ENCODE measurements around the gene MDFI. TPM values are rescaled to one million over a fixed set of nuclear protein-coding genes. Genes with fewer than 3 reads are reported as not detected.

MDFI gene
- total RNA-seq, 2 donors from 2014 or later: 4.9 to 6.7 TPM

GRCh38 chr6:41626022-41626421, 12.2 kb upstream of the MDFI start:
- Histone ChIP-seq H3K4me1 (no peaks in the 10 kb centered on the region), H3K27me3 (no peaks in the 10 kb centered on the region), H3K9me3 (no peaks in the 10 kb centered on the region), H3K36me3 (replicated peaks in 1 of 2; ENCODE audit: insufficient read depth in 1 of 2, low read depth in 2 of 2) (no peaks in the 10 kb centered on the region), H3K4me3 (no peak overlapping the region), H3K27ac (no peak overlapping the region)
- intact Hi-C loops (cut with DNase I): no loop called here
- ATAC-seq (no peak), DNase-seq (no peak)
- no peak for TF ChIP-seq POLR2A (IDR thresholded peaks at IDR 0.05)
- TF ChIP-seq, protein P1, sequence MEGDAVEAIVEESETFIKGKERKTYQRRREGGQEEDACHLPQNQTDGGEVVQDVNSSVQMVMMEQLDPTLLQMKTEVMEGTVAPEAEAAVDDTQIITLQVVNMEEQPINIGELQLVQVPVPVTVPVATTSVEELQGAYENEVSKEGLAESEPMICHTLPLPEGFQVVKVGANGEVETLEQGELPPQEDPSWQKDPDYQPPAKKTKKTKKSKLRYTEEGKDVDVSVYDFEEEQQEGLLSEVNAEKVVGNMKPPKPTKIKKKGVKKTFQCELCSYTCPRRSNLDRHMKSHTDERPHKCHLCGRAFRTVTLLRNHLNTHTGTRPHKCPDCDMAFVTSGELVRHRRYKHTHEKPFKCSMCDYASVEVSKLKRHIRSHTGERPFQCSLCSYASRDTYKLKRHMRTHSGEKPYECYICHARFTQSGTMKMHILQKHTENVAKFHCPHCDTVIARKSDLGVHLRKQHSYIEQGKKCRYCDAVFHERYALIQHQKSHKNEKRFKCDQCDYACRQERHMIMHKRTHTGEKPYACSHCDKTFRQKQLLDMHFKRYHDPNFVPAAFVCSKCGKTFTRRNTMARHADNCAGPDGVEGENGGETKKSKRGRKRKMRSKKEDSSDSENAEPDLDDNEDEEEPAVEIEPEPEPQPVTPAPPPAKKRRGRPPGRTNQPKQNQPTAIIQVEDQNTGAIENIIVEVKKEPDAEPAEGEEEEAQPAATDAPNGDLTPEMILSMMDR (IDR thresholded peaks at IDR 0.05): no peak
- WGBS, 2 donors: 88 to 91% methylated on average over 4 of the region's 4 CpGs

DNA sequence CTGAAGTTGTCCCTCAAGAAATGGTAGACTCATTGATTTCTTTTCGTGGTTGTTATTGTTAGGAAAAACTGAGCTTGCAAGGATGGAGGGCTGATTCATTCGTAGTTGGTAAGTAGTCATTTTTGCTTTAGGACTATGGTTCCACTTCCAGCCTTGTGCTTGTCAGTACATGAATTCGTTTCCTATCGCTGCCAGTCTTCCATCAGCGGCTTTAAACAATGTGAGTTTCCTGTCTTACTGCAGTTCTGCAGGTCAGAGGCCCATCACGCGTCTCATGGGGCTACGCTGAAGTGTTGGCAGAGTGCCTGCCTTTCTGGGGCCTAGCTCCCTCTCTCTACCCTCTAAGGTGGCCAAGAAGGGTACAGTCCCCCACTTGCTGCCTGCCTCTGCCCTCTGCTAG, 11.4 kb upstream of the MDFI start:
- no peaks in the 10 kb centered on the region for H3K9me3 ChIP-seq
- ATAC-seq (no peak), DNase-seq (no peak)
- H3K27ac ChIP-seq: no peak overlapping the region
- TF ChIP-seq, protein P1 (IDR thresholded peaks at IDR 0.05): no peak
- no peak for TF ChIP-seq POLR2A (IDR thresholded peaks at IDR 0.05)
- no peak overlapping the region for H3K4me3 ChIP-seq
- 78 to 87% methylated on average over 8 of the region's 8 CpGs for WGBS, 2 donors
- no peaks in the 10 kb centered on the region for H3K4me1 ChIP-seq
- no peaks in the 10 kb centered on the region for H3K36me3 ChIP-seq (replicated peaks in 1 of 2; ENCODE audit: insufficient read depth in 1 of 2, low read depth in 2 of 2)
- intact Hi-C loops (cut with DNase I): no loop called here
- no peaks in the 10 kb centered on the region for H3K27me3 ChIP-seq

DNA sequence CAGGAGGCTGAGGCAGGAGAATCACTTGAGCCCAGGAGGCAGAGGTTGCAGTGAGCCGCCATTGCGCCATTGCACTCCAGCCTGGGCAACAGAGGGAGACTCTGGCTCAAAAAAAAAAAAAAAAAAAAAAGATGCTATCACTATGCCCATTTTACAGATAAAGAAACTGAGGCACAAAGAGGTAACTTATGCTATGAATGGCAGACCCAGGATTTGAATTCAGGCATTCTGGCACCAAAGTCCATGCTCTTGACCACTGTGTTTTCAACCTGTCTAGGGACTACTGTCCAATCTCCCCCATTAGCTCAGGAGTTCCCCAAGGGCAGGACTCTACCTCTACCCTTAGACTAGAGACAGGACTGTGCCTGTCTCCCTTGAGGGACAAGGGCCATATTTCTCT, 9.1 kb upstream of the MDFI start:
- Histone ChIP-seq H3K9me3 (no peaks in the 10 kb centered on the region), H3K36me3 (replicated peaks in 1 of 2; ENCODE audit: insufficient read depth in 1 of 2, low read depth in 2 of 2) (no peaks in the 10 kb centered on the region), H3K27me3 (no peaks in the 10 kb centered on the region), H3K4me3 (no peak overlapping the region), H3K27ac (no peak overlapping the region), H3K4me1 (no peaks in the 10 kb centered on the region)
- intact Hi-C loops (cut with DNase I): no loop called here
- TF ChIP-seq, protein P1 (IDR thresholded peaks at IDR 0.05): no peak
- no peak for TF ChIP-seq POLR2A (IDR thresholded peaks at IDR 0.05)
- DNase-seq (no peak), ATAC-seq (no peak)
- WGBS, 2 donors: 95 to 100% methylated on average over 2 of the region's 2 CpGs

- Histone ChIP-seq H3K4me1 (no peaks in the 10 kb centered on the region), H3K9me3 (no peaks in the 10 kb centered on the region), H3K4me3 (no peak overlapping the region), H3K36me3 (replicated peaks in 1 of 2; ENCODE audit: insufficient read depth in 1 of 2, low read depth in 2 of 2) (no peaks in the 10 kb centered on the region), H3K27me3 (no peaks in the 10 kb centered on the region), H3K27ac (no peak overlapping the region)
- no peak for ATAC-seq
- intact Hi-C loops (cut with DNase I): no loop called here
- DNase-seq: no peak
- 83 to 88% methylated on average over 6 of the region's 6 CpGs for WGBS, 2 donors
- TF ChIP-seq POLR2A (IDR thresholded peaks at IDR 0.05): no peak
- TF ChIP-seq, protein P1 (IDR thresholded peaks at IDR 0.05): no peak
These were observed 8.2 kb upstream of the MDFI start for GRCh38 chr6:41630069-41630468.

DNA sequence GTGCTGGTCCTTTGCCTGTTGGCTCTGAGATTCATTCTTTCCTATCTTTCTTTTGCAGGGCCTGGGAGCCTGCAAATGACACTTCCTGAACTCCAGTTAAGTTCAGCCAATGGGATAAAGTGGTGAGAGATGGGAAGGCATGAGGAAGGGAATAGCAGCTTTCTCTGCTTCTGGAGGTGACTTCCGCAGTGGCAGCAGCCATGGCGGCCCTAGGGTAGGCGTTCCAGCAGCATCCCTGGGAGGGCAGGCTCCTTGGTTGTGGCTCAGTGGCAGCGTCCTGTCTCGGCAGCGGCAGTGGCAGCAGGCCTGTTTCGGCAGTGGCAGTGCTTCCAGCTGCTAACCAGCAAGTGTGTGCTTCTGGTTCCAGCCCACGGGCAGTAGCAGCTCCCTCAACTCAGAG, 7.3 kb upstream of the MDFI start:
- Histone ChIP-seq H3K27ac (no peak overlapping the region), H3K4me3 (no peak overlapping the region), H3K4me1 (no peaks in the 10 kb centered on the region), H3K9me3 (no peaks in the 10 kb centered on the region), H3K36me3 (replicated peaks in 1 of 2; ENCODE audit: insufficient read depth in 1 of 2, low read depth in 2 of 2) (no peaks in the 10 kb centered on the region), H3K27me3 (no peaks in the 10 kb centered on the region)
- ATAC-seq: no peak
- 80 to 86% methylated on average over 1 to 8 of the region's 8 CpGs for WGBS, 2 donors
- DNase-seq: no peak
- intact Hi-C loops (cut with DNase I): no loop called here
- no peak for TF ChIP-seq POLR2A (IDR thresholded peaks at IDR 0.05)
- TF ChIP-seq, protein P1 (IDR thresholded peaks at IDR 0.05): no peak

Measured in body of pancreas (tissue), 4 donors.